Measurements from ENCODE around the gene ZC3H12A. TPM values are rescaled to one million over a fixed set of nuclear protein-coding genes. Genes with fewer than 3 reads are reported as not detected.
A peak's percentile ranks its signal among the peaks of the same experiment; 100 is the strongest.

The ZC3H12A gene
- total RNA-seq, 4 donors from 2014 or later: 7.3 to 14.4 (median 10.6) TPM

- no peak overlapping the region for H3K4me3 ChIP-seq
- 73 to 91% methylated on average over 3 of the region's 3 CpGs for WGBS, 2 donors (ENCODE audit: low coverage in 1 of 2)
- TF ChIP-seq EP300 (IDR thresholded peaks at IDR 0.05) (no peak), POLR2A (IDR thresholded peaks at IDR 0.05) (no peak), POLR2AphosphoS5 (IDR thresholded peaks at IDR 0.05) (no peak), CTCF (IDR thresholded peaks at IDR 0.05) (no peak)
- no peak overlapping the region for H3K27ac ChIP-seq
- no peaks in the 10 kb centered on the region for H3K9me3 ChIP-seq
- ATAC-seq: no peak
- peaks cover 0 to 52% (median 25%) of the 10 kb centered on the region in 3 donors for H3K4me1 ChIP-seq
- H3K36me3 ChIP-seq: no peaks in the 10 kb centered on the region
- H3K27me3 ChIP-seq: no peaks in the 10 kb centered on the region
Measured at GRCh38 chr1:37469386-37469785, 5.0 kb upstream of the ZC3H12A start.

GRCh38 chr1:37471345-37472231 is 2.8 kb upstream of the ZC3H12A start:
- Histone ChIP-seq H3K4me1 (peaks cover 0 to 54% (median 37%) of the 10 kb centered on the region in 3 donors), H3K36me3 (peaks cover 0 to 8% of the 10 kb centered on the region in 2 donors), H3K9me3 (no peaks in the 10 kb centered on the region), H3K4me3 (peak overlapping the region in 1 of 2 donors; percentile 29), H3K27ac (peak overlapping the region; percentile 67 to 96 (median 94)), H3K27me3 (no peaks in the 10 kb centered on the region)
- peak; percentile 43 for TF ChIP-seq POLR2AphosphoS5 (IDR thresholded peaks at IDR 0.05)
- TF ChIP-seq CTCF (IDR thresholded peaks at IDR 0.05): no peak
- TF ChIP-seq POLR2A (IDR thresholded peaks at IDR 0.05): no peak
- 0 to 24% methylated on average over 2 of the region's 13 CpGs for WGBS, 2 donors (ENCODE audit: low coverage in 1 of 2)
- ATAC-seq: peak; percentile 76

GRCh38 chr1:37472281-37472680 is 2.1 kb upstream of the ZC3H12A start:
- H3K27me3 ChIP-seq: no peaks in the 10 kb centered on the region
- no peaks in the 10 kb centered on the region for H3K9me3 ChIP-seq
- H3K27ac ChIP-seq: peak overlapping the region; percentile 67 to 96 (median 94)
- H3K4me3 ChIP-seq: no peak overlapping the region
- peaks cover 0 to 8% of the 10 kb centered on the region in 2 donors for H3K36me3 ChIP-seq
- no peak for ATAC-seq
- 70 to 77% methylated on average over 3 to 6 of the region's 7 CpGs for WGBS, 2 donors (ENCODE audit: low coverage in 1 of 2)
- TF ChIP-seq EP300 (IDR thresholded peaks at IDR 0.05) (no peak), CTCF (IDR thresholded peaks at IDR 0.05) (no peak), POLR2A (IDR thresholded peaks at IDR 0.05) (no peak), POLR2AphosphoS5 (IDR thresholded peaks at IDR 0.05) (no peak)
- H3K4me1 ChIP-seq: peaks cover 0 to 61% (median 44%) of the 10 kb centered on the region in 3 donors

- Histone ChIP-seq H3K27ac (peak overlapping the region; percentile 54 to 96 (median 94)), H3K9me3 (no peaks in the 10 kb centered on the region), H3K27me3 (no peaks in the 10 kb centered on the region), H3K4me3 (peak overlapping the region in 1 of 2 donors; percentile 80), H3K36me3 (peaks cover 0 to 11% of the 10 kb centered on the region in 2 donors), H3K4me1 (peaks cover 0 to 68% (median 51%) of the 10 kb centered on the region in 3 donors)
- no peak for TF ChIP-seq POLR2A (IDR thresholded peaks at IDR 0.05)
- no peak for TF ChIP-seq EP300 (IDR thresholded peaks at IDR 0.05)
- no peak for TF ChIP-seq POLR2AphosphoS5 (IDR thresholded peaks at IDR 0.05)
- TF ChIP-seq CTCF (IDR thresholded peaks at IDR 0.05): no peak
- no peak for ATAC-seq
- whole genome bisulfite sequencing, 2 donors (ENCODE audit: low coverage in 1 of 2): 42 to 50% methylated on average over 1 of the region's 1 CpG
Measured at GRCh38 chr1:37472994-37473393, 1.4 kb upstream of the ZC3H12A start.

All from gastroesophageal sphincter (tissue), 4 donors.